Measurements from ENCODE around the gene SPATA31D1.
"Not testable (repeated sequence)": the region's sequence is repeated elsewhere in the genome, so short reads cannot be mapped to it uniquely, and the experiment has no call there.

GRCh38 chr9:81948650-81949049 is 39.9 kb upstream of the SPATA31D1 start:
- TF ChIP-seq CTCF, POLR2A (IDR thresholded peaks at IDR 0.05): not testable (repeated sequence)
